HG02678 (cell line): ENCODE results near the gene RUNX2.

Experiments used
- ATAC-seq: cut with Tn5 transposase; IDR thresholded peaks from one replicate; pipeline ENCODE4 v1.9.1; 2021; ENCODE audit warnings: mild to moderate bottlenecking, moderate library complexity; ENCODE audit not compliant: unreplicated experiment

Gene RUNX2

GRCh38 chr6:45609141-45609638, 281.1 kb downstream of the RUNX2 start:
- ATAC-seq: no peak

GRCh38 chr6:45610374-45610773, 282.2 kb downstream of the RUNX2 start:
- no peak for ATAC-seq

GRCh38 chr6:45610832-45611231, 282.7 kb downstream of the RUNX2 start:
- ATAC-seq: no peak

- ATAC-seq: no peak
Observed at GRCh38 chr6:45611491-45611890, 283.4 kb downstream of the RUNX2 start.

- no peak for ATAC-seq
Observed at GRCh38 chr6:45613656-45614055, 285.5 kb downstream of the RUNX2 start.

- ATAC-seq: no peak
Observed at GRCh38 chr6:45614488-45615285, 286.6 kb downstream of the RUNX2 start.

- ATAC-seq: no peak
Observed at GRCh38 chr6:45616209-45616608, 288.1 kb downstream of the RUNX2 start.

GRCh38 chr6:45617441-45617840, 289.3 kb downstream of the RUNX2 start:
- ATAC-seq: no peak

- ATAC-seq: no peak
Observed at GRCh38 chr6:45618259-45618658, 290.1 kb downstream of the RUNX2 start.

- no peak for ATAC-seq
Observed at GRCh38 chr6:45619211-45619760, 291.2 kb downstream of the RUNX2 start.

GRCh38 chr6:45619994-45620471, 291.9 kb downstream of the RUNX2 start:
- no peak for ATAC-seq

GRCh38 chr6:45624228-45624627, 296.1 kb downstream of the RUNX2 start:
- no peak for ATAC-seq

- no peak for ATAC-seq
Observed at GRCh38 chr6:45625191-45625664, 297.1 kb downstream of the RUNX2 start.

- ATAC-seq: no peak
Observed at GRCh38 chr6:45626087-45626891, 298.2 kb downstream of the RUNX2 start.

GRCh38 chr6:45630314-45630713, 302.2 kb downstream of the RUNX2 start:
- no peak for ATAC-seq

GRCh38 chr6:45630801-45631200, 302.7 kb downstream of the RUNX2 start:
- ATAC-seq: no peak

- ATAC-seq: no peak
Observed at GRCh38 chr6:45631396-45631795, 303.3 kb downstream of the RUNX2 start.

- ATAC-seq: no peak
Observed at GRCh38 chr6:45633272-45633908, 305.3 kb downstream of the RUNX2 start.

- no peak for ATAC-seq
Observed at GRCh38 chr6:45634231-45634630, 306.1 kb downstream of the RUNX2 start.

GRCh38 chr6:45635284-45635867, 307.2 kb downstream of the RUNX2 start:
- no peak for ATAC-seq
